IPS-NIHi7 (cell line): ENCODE measurements around the gene PDZD2.
"Not testable (repeated sequence)": the region's sequence is repeated elsewhere in the genome, so short reads cannot be mapped to it uniquely, and the experiment has no call there.

Source experiments
- DNase-seq: peaks from one replicate; pipeline ENCODE4 v3.0.0; 2012; ENCODE audit warnings: mixed read lengths; ENCODE audit errors: extremely low spot score

The PDZD2 gene

DNA sequence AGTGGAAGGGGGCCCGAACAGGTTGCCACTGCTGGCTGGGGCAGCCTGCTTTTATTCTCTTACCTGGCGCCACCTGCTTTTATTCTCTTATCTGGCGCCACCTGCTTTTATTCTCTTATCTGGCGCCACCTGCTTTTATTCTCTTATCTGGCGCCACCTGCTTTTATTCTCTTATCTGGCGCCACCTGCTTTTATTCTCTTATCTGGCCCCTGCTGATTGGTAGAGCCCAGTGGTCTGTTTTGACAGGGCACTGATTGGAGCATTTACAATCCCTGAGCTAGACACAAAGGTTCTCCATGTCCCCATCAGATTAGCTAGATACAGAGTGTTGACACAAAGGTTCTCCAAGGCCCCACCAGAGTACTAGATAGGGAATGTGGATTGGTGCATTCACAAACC is 52.5 kb downstream of the PDZD2 start:
- DNase-seq, result not testable (repeated sequence)

DNA sequence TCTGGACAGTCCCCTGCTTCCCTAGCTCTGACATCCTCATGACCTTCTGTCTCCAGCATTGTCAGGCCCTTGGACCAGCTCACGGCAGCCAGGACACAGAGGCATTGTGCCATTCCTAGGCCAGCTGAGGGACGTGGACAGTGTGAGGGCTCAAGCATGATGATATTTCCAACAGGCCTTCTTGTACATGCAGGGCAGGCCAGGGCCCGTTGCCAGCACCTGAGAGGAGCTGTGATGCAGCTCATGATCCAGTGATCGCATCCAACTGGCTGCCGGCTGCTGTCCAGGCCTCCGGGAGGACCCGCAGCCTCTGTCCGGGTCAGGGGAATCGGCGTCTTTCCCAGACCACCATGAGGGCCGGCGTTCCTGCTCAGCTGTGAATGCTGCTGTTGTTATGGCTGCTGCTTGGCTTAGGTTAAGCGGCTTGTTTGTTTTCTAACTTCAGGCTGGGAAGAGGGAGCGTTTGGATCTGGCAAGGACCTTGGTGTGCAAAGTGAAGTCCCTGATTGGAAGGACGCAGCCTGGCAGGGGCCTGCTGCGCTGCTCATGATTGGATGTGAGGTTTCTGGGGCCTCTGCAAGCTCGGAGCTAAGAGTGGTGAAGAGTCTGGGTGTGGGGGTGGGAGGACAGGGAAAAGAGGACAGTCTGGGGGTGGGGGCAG is 53.8 kb downstream of the PDZD2 start:
- no peak for DNase-seq

DNA sequence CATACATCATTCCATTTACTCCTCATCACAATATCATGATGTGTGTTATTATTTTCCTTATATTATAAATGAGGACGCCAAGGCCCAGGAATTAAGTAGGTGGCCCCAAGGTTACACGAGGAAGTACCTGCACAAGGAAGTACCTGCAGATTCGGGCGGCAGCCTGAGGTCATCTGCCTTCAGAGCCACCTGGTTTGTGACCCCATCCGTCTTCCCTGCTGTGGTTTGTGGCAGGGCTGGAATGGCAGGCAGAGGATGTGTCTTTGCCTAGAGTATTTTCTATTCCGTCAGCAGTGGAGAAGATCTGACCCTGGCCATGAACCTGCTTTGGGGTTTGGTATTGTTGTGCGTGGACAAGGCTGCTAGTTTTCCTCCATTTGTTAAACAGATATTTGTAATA is 59.7 kb downstream of the PDZD2 start:
- no peak for DNase-seq

DNA sequence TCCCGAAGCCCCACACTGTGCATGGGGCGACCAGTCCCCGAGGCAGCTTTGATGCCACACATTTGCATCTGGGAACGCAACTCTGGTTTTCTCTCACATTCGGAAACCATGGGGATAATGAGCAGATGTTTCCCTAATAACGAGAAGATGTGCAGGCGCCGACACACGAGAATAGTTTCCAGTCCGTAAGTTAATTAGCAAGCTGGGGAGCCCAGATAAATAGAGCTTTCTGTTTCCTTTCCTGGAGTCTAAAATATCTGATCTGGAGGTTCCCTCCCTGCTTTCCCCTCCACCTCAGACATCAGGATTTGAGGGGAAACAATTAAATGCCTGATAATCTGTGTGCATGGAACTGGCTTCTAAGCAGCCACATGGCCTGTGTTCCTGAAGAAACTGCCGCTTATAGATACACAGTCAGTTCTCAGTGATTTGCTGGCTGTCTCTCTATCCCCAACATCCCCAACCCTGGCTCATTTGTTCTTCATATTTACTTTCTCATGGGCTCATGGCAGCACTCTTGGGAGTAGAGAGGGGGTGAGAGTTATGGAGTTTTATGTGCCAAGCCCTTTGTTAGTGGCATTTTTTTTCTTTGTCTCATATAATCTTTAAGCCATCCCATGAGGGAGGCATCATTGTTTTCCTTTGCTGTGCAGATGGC is 62.8 kb downstream of the PDZD2 start:
- no peak for DNase-seq

DNA sequence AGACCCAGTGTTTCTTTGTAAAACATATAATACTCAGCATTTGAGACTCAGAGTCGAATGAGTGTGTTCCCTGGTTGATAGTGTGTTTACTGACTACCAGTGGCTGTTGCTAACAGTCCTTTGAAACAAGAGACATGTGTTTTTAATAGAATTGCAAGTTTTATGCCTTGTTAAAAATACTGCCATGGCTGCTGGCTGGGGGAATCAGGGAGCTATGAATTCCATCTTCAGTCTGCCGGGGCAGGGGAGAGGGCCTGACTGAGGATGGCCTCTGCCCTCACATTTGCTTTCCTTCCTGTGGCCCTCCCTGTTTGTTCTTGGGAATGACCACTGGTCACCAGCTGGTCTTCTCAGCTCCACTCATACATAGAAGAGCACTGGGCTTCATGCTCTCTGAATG is 63.8 kb downstream of the PDZD2 start:
- no peak for DNase-seq

DNA sequence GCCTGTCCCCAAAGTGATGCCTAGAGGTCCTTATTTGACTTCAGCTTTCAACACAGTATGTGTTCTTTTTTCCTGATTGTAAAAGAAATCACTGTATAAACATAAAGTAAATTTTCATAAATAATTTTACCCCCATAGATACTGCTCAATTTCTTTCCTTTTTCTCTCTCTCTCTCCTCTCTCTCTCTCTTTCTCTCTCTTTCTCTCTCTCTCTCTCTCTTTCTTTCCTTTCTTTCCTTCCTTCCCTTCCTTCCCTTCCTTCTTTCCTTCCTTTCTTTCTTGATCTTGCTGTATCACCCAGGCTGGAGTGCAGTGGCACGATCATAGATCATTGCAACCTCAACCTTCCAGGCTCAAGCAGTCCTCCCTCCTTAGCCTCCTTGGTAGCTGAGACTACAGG is 64.8 kb downstream of the PDZD2 start:
- DNase-seq, result no peak

DNA sequence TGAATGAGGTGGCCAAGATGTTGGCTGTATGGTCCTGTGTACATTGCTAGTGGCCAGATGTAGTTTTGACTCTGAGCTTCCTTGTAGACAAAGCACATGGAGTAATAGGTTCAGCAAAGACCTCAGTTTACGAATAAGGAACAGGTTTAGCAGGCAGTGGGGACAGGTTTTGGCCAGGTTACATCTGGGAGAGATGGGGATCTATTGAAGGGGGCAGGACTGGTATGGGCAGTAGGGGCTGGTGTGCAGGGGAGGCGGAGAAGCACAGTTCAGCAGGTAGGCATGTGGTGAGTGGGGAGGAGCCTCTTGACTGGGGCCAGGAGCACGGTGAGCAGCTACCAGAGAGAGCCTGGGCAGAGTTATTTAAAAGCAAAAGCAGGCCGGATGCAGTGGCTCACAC is 67.3 kb downstream of the PDZD2 start:
- DNase-seq, result no peak

DNA sequence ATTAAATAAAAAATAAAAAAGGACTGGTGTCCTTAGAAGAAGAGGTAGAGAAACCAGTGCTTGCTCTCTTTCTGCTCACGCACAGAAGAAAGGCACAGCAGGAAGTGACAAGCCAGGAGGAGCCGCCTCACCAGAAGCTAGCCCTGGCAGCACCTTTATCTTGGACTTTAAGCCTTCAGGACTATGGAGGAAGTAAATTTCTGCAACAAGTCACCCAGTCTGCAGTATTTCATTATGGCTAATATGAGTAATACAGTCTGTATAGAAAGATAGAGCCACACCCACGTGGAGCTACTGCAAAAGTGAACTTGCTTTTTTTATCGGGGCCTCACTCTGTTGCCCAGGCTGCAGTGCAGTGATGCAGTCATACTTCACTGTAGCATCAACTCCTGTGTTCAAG is 68.4 kb downstream of the PDZD2 start:
- DNase-seq, result no peak

DNA sequence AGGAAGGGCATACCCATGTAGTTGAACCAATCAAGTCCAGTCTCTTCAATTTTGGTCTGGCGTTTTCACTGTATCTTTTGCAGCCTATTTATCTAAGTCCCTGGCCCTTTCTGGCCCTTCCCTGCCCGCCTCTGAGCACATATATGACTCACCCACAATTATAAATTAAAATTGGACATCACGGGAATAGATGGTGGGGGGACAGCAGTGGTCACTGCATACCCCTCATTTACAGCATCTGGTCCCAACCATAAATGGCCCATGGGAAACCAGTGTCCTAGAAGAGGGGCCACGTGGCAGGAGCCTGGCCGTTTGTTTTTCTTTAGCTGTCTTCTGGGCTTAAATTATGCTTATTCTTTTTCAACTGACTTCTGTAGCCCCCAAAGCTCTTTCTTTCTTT is 69.2 kb downstream of the PDZD2 start:
- no peak for DNase-seq

DNA sequence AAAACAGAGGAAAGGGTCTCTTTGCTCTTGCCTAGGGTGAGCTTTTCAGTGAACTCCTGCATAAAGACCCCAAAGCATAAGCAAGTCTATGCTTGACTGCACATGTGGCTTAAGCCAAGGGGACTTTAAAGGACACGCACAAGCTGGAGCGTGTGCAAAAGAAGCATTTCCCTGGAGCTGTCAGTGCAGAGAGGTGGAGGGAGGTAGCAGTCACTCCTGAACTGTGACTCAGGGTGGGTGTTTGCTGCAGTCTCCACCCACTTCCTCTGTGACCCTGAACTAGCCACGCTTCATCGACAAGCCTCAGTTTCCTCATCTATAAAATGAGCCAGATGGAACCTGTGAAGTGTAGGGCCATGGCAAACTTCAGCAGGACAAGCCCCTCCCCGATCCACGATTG is 72.4 kb downstream of the PDZD2 start:
- no peak for DNase-seq

DNA sequence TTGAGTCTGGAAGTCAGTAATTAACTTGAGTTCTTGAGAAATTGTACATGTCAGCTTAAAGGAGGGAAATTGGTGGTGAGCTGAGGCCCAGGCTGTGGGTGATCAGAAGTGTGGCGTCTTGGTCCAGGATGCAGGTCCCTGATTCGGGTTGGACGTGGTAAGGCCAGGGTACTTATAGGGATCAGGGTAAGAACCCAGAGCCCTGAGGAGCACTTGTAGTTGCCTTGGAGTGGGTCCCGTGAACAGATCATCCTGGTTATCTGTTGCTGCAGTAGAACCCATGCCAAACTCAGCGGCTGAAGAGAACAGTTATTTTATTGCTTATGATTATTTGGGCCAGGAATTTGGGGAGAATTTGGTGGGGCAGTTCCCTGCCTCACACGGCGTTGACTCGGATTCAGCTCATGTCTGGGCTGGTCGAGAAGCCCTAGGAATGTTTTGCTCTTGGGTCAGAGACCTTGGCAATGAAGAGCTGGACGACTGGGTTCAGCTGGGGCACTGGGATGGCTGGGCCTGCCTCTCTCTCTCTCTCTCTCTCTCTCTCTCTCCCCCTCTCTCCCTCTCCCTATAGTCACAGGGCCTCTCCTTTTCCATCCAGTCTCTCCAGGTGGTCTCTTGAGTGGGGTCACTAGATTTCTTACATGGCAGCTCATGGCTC is 73.1 kb downstream of the PDZD2 start:
- no peak for DNase-seq

DNA sequence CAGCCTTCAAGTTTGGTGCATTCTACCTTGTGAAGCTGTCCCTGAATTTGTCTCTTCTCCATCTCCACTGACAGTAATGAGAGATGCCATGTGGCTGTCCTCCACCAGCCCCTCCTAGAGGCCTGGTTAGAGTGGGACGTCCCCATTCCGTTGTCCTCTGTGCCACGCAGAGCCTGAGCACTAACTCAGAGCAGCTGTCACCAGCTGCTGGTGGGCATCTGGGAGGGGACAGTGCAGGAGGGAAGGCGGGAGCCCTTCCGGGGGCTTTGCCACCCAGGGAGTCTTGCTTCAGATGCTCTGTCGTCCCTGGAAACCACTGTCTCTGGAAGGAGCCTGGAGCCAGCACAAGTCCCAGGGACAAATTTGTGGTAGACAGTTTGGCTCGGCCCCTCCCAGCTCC is 78.6 kb downstream of the PDZD2 start:
- no peak for DNase-seq

DNA sequence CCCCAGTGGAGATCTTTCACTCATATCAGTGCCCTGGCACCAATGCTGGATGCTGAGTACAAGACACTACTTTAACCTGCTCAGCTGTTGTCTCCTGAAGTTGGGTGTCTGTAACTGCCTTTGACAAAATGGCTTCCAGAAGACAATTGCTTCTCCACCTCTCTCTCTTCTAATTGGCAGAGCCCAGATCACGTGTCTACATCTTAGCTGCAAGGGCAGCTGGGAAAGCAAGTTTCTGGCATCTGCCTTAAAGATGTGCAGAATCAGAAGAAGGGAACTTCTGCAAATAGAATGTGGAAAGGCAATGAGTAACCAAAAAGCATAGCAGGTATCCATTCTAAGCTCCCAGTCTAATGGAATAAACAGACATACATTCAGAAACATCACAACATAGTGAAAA is 81.1 kb downstream of the PDZD2 start:
- DNase-seq, result no peak

DNA sequence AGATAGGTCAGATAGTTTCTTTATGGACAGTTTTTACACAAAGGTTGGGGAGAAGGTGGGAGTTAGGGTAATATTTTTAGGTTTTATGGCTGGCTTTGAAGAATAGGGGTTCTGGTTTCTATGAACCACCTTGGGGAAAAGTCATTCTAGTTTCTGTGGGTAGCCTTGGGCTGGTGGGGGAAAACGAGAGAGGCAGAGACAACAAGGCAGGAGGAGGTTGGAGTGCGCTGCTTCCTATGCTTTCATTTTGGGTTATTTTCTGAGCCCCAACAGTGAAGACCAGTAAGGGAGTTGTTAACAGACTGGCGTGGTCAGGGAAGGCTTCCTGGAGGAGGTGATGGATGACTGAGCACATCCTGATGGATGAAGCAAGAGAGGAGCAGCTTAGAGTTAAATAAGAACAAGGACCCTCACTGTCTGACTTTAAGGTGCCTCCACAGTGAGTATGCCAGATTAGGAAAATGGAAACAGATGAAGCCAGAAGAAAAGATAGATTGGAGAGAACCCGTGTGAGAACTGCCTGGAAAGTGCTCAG is 81.9 kb downstream of the PDZD2 start:
- no peak for DNase-seq

DNA sequence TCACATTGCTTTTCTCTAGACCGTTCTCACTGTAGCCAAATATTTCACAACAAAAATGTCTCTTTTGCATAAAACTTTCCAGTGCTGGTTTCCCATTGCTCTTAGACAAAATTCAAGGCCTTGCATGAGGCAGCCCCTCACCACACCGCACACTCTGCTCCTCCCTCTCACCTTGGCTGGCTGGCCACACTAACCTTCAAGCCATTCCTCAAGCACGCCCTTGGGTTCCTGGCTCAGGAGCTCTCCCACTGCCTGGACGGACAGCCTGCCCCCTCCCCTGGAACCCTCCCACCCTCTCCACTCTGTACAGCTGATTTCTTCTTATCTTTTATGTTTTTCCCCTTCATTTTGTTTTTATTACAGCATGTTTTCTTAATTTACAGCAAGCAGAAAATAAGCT is 83.2 kb downstream of the PDZD2 start:
- DNase-seq, result no peak

DNA sequence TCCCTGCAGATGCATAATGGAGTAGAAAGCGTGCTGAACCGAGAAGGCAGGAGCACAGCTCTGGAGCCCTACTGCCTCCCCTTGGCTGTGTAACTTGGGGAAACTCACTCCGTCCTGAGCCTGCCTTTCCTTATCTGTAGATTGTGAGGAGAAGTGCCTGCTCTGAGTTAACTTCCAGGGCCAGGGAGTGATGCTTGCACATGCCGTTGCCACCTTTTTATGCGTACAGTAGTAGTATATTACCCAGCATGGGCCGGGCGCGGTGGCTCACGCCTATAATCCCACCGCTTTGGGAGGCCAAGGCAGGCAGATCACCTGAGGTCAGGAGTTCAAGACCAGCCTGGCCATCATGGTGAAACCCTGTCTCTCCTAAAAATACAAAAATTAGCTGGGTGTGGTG is 87.1 kb downstream of the PDZD2 start:
- DNase-seq, result no peak

DNA sequence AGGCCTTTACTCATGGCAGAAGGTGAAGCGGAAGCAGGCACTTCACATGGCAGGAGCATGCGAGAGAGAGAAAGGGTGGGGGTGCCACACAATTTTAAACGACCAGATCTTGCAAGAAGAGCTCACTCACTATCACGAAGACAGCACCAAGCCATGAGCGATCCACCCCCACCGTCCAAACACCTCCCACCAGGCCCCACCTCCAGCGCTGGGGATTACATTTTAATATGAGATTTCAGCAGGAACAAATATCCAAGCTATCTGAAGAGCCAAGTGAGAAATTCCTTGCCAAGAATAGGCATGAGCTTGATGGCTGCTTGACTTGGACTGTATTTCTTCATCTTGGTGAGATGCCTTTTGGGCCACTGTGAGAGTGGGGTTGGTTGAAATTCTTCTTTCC is 88.0 kb downstream of the PDZD2 start:
- no peak for DNase-seq

DNA sequence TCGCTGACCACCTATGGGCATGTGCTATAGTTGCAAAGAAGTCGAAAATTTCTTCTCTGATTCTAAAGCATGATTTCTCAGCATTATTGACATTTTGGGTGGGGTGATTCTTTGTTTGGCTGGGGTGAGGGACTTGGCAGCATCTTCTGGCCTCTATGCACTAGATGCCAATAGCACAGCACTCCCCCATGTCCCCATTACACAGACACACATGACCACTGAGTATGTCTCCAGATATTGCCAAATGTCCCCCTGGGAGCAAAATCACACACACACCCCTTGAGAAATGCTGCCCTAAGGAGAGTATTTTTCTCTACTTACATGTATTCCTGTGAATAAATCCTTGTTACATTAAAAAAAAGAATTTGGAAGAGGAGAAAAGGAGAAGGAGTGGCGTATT is 89.1 kb downstream of the PDZD2 start:
- DNase-seq, result no peak

DNA sequence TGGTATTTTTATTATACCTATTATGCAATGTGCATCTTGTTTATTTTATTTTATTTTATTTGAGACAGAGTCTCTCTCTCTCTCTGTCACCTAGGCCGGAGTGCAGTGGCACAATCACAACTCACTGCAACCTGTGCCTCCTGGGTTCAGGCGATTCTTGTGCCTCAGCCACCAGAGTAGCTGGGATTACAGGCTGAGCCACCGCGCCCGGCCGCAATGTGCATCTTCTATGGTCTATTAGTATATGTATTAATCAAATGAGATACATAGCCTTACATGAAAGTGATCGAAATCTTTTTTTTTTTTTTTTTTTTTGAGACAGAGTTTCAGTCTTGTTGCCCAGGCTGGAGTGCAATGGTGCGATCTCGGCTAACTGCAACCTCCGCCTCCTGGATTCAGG is 89.9 kb downstream of the PDZD2 start:
- not testable (repeated sequence) for DNase-seq

DNA sequence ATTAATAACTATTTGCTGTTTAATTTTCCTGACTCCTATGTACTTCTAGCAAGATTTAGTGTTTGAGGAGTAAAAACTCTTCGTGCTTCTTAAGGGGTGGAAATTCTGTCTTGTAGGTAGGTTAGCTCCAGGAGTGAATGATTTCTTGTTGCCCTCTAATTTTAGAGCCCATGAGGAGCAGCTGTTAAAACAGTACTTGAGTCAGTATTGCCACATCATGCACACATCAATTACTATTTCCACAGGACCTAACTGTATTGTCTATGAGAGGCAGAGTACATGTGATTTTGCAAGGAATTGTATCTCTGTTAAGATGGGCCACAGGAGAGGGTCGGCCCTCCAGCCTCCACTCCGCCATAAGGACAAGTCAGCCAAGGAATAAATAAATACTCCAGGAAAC is 91.2 kb downstream of the PDZD2 start:
- DNase-seq, result no peak

DNA sequence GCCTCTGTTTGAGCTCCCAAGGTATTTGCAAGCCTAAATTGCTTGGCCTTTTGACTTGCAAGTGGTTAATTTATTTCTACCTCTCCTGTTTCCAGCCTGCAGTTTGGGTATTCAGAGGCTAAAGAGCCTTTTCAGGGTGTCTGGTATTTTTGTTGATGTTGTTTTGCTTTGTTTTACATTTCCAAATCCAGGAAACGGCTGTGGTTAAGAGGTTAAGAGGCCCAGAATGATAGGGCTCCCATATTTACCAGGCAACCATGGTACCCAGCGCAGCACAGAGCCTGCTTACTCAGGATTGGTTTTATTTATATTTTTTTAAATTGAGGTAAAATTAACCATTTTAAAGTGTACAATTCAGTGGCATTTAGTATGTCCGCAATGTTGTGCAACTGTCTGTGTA is 92.1 kb downstream of the PDZD2 start:
- DNase-seq, result peak; percentile 28

DNA sequence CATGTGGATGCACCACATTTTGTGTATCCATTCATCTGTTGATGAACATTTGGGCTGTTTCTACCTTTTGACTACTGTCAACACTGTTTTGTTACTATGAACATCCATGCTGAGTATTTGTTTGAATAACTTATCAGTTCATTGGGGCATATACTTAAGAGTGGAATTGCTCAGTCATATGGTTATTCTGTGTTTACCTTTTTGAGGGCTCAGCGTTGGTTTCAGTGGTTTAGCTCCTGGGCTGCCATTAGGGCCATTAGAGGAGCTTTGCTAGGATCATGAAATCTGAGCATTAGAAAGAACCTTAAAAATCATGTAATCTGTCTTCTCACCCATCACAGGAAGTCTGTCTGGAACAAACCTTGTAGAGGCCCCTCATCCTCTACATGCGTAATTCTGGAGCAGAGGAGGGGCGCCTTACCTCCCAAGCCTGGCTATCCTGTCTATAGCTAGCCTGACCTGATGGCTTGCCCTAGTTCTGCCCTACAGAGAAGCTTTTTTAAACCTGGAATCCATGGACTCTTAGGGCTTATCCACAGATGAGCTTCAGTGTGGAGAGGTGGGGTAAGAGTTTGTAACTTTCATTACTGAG is 92.9 kb downstream of the PDZD2 start:
- DNase-seq, result no peak

DNA sequence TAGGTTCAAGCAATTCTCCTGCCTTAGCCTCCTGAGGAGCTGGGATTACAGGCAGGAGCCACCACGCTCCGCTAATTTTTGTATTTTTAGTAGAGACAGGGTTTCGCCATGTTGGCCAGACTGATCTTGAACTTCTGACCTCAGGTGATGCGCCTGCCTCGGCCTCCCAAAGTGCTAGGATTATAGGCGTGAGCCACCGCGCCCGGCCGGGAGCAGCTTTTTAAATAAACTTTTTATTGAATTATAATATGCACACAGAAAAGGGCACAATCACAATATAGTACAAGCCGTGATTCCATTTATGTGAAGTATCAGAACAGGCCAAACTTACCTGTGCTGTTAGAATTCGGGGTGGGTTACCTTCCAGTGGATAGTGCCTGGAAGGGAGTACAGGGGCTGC is 93.9 kb downstream of the PDZD2 start:
- DNase-seq, result not testable (repeated sequence)
